Peyer's patch (tissue), 4 donors: Measurements from ENCODE around the gene SLC25A17.

Experiments
- CTCF ChIP-seq, 6 experiments: fragments of 450-650 bp in 4 of 6; fragments of 200-600 bp in 2 of 6; sonication (generic) in 1 of 6; IDR thresholded peaks; one replicate each; pipeline ENCODE4 v1.5.1; 2017 to 2019; ENCODE audit warnings: antibody characterized with exemption in 6 of 6, mild to moderate bottlenecking in 3 of 6, moderate library complexity in 1 of 6
- POLR2A ChIP-seq, 2 donors: fragments of 450-650 bp; IDR thresholded peaks; one replicate each; pipeline ENCODE4 v1.5.1; 2017; ENCODE audit warnings: antibody characterized with exemption in 2 of 2, mild to moderate bottlenecking in 2 of 2, moderate library complexity in 2 of 2

DNA sequence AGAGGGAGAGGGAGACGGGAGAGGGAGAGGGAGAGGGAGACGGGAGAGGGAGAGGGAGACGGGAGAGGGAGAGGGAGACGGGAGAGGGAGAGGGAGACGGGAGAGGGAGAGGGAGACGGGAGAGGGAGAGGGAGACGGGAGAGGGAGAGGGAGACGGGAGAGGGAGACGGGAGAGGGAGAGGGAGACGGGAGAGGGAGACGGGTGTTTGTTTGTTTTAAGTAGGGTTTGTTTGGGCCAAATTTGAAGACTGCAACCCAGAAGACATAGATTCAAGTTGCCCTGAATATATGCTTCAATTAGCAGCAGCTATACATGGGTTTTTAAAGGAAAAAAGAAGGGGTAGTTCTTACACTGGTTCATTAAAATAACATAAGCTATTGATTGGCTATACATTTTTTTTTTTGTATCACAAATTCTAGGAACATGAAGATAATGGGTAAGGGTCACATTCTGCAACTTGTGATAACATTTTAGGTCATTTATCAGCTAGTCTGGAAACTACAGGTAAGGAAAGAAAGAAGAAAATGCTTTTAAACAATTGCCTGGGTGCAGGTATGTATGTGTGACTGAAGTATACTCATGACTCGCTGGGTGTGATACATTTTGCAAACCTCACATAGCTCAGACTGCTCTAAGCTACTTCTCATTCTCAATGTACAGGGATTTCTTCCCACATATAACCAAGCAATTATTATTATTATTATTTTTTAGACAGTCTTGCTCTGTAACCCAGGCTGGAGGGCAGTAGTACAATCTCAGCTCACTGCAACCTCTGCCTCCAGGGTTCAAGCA is 72.5 kb downstream of the SLC25A17 start:
- TF ChIP-seq CTCF (IDR thresholded peaks at IDR 0.05) (no peak), POLR2A (IDR thresholded peaks at IDR 0.05) (no peak)
